Measurements from ENCODE around the gene CDH13. TPM values are rescaled to one million over a fixed set of nuclear protein-coding genes. Genes with fewer than 3 reads are reported as not detected.
A peak's percentile ranks its signal among the peaks of the same experiment; 100 is the strongest.

The CDH13 gene
- total RNA-seq, 1 donor from 2014 or later: 2.3 TPM

DNA sequence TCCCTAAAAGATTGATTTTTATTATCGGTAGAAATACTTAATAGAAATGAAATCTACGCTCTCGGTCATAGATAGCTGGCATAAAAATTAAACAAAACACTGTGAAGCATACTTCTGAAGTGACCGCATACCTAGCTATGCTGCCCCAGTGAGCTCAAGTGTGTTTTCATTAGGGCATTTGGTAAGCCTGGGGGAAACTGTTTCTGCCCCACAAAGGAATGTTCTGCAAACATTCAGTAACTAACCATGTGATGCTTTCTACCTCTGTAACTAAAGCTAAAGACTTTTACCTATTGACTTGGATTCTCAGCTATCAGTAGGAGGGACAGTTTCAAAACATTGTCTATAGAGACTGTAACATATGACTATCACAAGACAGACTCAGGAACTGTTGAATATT lies 1087.5 kb downstream of the CDH13 start:
- Mint-ChIP-seq H3K4me3 (ENCODE audit: unreplicated experiment) (no peak overlapping the region), H3K9me3 (ENCODE audit: unreplicated experiment) (no peaks in the 10 kb centered on the region), H3K27me3 (ENCODE audit: unreplicated experiment) (no peaks in the 10 kb centered on the region), H3K27ac (ENCODE audit: unreplicated experiment) (no peak overlapping the region), H3K4me1 (ENCODE audit: unreplicated experiment) (peaks cover 8% of the 10 kb centered on the region), H3K36me3 (ENCODE audit: low read depth, unreplicated experiment) (no peaks in the 10 kb centered on the region)
- TF ChIP-seq, protein P1, sequence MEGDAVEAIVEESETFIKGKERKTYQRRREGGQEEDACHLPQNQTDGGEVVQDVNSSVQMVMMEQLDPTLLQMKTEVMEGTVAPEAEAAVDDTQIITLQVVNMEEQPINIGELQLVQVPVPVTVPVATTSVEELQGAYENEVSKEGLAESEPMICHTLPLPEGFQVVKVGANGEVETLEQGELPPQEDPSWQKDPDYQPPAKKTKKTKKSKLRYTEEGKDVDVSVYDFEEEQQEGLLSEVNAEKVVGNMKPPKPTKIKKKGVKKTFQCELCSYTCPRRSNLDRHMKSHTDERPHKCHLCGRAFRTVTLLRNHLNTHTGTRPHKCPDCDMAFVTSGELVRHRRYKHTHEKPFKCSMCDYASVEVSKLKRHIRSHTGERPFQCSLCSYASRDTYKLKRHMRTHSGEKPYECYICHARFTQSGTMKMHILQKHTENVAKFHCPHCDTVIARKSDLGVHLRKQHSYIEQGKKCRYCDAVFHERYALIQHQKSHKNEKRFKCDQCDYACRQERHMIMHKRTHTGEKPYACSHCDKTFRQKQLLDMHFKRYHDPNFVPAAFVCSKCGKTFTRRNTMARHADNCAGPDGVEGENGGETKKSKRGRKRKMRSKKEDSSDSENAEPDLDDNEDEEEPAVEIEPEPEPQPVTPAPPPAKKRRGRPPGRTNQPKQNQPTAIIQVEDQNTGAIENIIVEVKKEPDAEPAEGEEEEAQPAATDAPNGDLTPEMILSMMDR (IDR thresholded peaks at IDR 0.05; ENCODE audit: unreplicated experiment): no peak
- no peak for DNase-seq (ENCODE audit: low spot score)

DNA sequence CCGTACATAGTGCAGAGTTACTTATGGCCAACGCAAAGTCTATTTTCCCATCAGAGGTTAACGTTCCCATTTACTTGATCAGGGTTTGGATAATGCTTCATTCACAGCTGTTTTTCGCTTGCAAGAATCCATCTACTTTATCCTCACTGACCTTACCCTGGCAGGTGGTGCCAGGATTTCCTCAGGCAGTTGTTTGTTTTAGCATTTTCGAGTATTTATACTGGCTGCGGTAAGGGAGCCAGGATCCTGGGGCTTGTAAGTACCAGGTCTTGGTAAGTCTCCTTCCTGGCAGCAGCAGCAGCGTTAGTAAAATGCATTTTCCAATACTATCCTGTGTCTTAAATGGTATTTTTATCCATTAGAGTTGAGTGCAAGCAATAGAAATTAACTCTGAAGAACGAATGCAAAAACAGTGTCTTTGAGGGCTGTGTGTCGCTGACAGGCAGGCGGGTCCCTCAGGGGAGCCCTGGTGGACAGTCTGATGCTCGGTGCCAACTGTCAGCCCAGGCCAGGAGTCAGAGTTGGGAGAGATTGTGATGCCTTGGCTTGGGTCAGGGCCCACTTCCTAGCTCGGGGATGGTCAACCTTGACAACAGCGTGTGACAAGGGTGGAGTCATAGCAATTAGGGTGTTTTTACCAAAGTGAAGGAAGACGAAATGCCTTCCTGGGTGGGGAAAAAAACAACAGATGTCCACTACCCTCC lies 1088.6 kb downstream of the CDH13 start:
- Mint-ChIP-seq H3K4me1 (ENCODE audit: unreplicated experiment) (peaks cover 8% of the 10 kb centered on the region), H3K9me3 (ENCODE audit: unreplicated experiment) (no peaks in the 10 kb centered on the region), H3K27ac (ENCODE audit: unreplicated experiment) (no peak overlapping the region), H3K36me3 (ENCODE audit: low read depth, unreplicated experiment) (no peaks in the 10 kb centered on the region), H3K4me3 (ENCODE audit: unreplicated experiment) (no peak overlapping the region), H3K27me3 (ENCODE audit: unreplicated experiment) (no peaks in the 10 kb centered on the region)
- TF ChIP-seq, protein P1 (IDR thresholded peaks at IDR 0.05; ENCODE audit: unreplicated experiment): no peak
- DNase-seq (ENCODE audit: low spot score): no peak

DNA sequence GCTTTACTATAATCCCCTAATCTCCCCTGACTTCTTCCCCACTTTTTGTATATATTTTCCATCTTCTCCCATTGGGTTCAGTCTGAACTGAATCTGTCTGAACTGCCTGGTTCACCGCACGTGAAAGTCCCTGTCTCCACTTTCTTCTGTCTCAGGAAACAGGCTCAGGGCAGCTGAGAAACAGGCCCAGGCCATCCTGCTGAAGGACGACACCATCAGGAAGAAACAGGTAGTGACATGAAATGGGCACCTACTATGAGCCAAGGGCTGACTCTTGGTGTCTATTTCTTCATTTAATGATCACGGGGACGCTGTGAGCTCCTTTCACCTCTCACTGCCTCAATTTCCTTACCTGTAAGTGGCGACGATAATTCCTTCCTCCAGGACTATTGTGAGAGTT lies 1090.5 kb downstream of the CDH13 start:
- Mint-ChIP-seq H3K9me3 (ENCODE audit: unreplicated experiment) (no peaks in the 10 kb centered on the region), H3K36me3 (ENCODE audit: low read depth, unreplicated experiment) (no peaks in the 10 kb centered on the region), H3K4me3 (ENCODE audit: unreplicated experiment) (no peak overlapping the region), H3K27ac (ENCODE audit: unreplicated experiment) (no peak overlapping the region), H3K27me3 (ENCODE audit: unreplicated experiment) (no peaks in the 10 kb centered on the region), H3K4me1 (ENCODE audit: unreplicated experiment) (peaks cover 5% of the 10 kb centered on the region)
- DNase-seq (ENCODE audit: low spot score): no peak
- TF ChIP-seq, protein P1 (IDR thresholded peaks at IDR 0.05; ENCODE audit: unreplicated experiment): no peak

DNA sequence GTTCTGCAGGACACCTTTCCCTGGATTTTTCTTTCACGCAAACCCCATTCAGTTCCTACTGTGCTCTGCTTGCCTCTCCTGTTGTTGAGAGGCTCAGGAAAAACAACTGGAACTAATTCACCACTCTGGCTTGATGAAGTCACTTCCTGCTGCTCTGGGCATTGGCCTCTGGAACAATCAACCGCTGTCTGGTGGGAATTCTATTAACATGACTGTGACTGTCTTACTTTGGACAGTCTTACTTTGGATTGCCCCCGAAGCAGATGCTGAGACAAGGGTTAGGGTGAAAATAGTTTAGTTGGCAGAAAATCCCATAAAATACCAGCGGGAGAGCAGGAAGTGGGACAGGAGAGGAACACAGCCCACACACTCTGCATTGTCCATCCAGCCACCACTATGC lies 1091.0 kb downstream of the CDH13 start:
- Mint-ChIP-seq H3K27me3 (ENCODE audit: unreplicated experiment) (no peaks in the 10 kb centered on the region), H3K36me3 (ENCODE audit: low read depth, unreplicated experiment) (no peaks in the 10 kb centered on the region), H3K4me1 (ENCODE audit: unreplicated experiment) (peaks cover 5% of the 10 kb centered on the region), H3K4me3 (ENCODE audit: unreplicated experiment) (no peak overlapping the region), H3K27ac (ENCODE audit: unreplicated experiment) (peak overlapping the region; percentile 53), H3K9me3 (ENCODE audit: unreplicated experiment) (no peaks in the 10 kb centered on the region)
- DNase-seq (ENCODE audit: low spot score): no peak
- TF ChIP-seq, protein P1 (IDR thresholded peaks at IDR 0.05; ENCODE audit: unreplicated experiment): no peak

DNA sequence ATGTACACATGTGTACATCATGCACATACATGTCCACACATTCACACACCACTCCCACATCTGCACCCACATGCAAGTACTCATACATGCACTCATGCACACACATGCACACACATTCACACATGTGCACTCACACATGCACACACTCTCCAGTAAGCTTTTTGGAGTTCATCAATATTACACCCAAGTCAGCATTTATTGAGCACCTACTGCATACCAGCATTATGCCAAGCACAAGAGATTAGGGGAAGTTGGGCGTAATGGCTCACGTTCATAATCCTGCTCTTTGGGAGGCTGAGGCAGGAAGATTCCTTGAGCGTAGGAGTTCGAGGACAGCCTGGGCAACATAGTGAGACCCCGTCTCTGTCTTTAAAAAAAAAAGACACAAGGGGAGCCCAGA lies 1093.4 kb downstream of the CDH13 start:
- Mint-ChIP-seq H3K27ac (ENCODE audit: unreplicated experiment) (no peak overlapping the region), H3K27me3 (ENCODE audit: unreplicated experiment) (no peaks in the 10 kb centered on the region), H3K36me3 (ENCODE audit: low read depth, unreplicated experiment) (no peaks in the 10 kb centered on the region), H3K4me3 (ENCODE audit: unreplicated experiment) (no peak overlapping the region), H3K9me3 (ENCODE audit: unreplicated experiment) (no peaks in the 10 kb centered on the region), H3K4me1 (ENCODE audit: unreplicated experiment) (peaks cover 5% of the 10 kb centered on the region)
- DNase-seq (ENCODE audit: low spot score): no peak
- TF ChIP-seq, protein P1 (IDR thresholded peaks at IDR 0.05; ENCODE audit: unreplicated experiment): no peak

All from endothelial cell (in vitro differentiated cells).